GM21786 (cell line): Measurements from ENCODE around the gene SH3GL3.

Source experiments
- ATAC-seq: cut with Tn5 transposase; IDR thresholded peaks from one replicate; pipeline ENCODE4 v1.9.1; 2021; ENCODE audit not compliant: unreplicated experiment

SH3GL3 gene, protein sequence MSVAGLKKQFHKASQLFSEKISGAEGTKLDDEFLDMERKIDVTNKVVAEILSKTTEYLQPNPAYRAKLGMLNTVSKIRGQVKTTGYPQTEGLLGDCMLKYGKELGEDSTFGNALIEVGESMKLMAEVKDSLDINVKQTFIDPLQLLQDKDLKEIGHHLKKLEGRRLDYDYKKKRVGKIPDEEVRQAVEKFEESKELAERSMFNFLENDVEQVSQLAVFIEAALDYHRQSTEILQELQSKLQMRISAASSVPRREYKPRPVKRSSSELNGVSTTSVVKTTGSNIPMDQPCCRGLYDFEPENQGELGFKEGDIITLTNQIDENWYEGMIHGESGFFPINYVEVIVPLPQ

GRCh38 chr15:83446904-83447709 lies at the start of gene SH3GL3:
TSS of gene SH3GL3 (plus strand) at chr15:83447341. CDS start at chr15:83447534, 193 bp downstream.
- no peak for ATAC-seq

- no peak for ATAC-seq
Measured at GRCh38 chr15:83398626-83399025, 48.5 kb upstream of the SH3GL3 start.

DNA sequence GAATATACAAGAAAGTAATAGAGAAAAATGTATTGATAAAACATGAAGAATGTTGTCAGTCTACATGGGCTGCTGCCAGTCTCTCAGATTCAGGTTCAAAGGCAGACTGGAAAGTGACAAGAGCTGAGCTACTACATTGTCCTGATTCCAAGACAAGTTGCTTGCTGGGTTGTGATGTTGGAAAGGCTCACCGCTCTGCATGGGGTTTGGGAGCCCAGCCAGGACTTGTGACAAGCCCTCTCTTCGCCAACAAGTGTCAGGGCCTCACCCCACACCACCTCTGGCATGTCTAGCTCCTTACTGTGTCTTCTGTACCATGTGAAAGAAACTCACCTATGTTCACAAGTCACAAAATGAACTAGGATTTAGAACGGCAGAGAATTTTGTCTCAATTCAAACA lies 43.0 kb upstream of the SH3GL3 start:
- no peak for ATAC-seq

DNA sequence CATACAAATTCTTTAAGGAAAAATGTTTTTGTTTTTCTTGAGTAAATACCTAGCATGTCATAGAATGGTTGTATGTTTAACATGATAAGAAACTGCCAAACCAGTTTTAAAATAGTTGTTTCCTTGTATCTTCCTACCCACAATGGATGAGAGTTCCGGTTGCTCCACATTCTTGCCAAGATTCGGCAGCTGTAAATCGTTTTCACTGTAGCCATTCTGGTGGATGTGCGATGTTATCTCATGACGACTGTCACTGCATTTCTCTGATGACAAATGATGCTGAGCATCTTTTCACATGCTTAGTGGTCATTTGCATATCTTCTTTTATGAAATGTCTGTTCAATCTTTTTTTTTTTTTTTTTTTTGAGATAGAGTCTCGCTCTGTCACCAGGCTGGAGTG lies 36.6 kb upstream of the SH3GL3 start:
- no peak for ATAC-seq

GRCh38 chr15:83413054-83413719 lies 34.0 kb upstream of the SH3GL3 start:
- ATAC-seq: no peak

DNA sequence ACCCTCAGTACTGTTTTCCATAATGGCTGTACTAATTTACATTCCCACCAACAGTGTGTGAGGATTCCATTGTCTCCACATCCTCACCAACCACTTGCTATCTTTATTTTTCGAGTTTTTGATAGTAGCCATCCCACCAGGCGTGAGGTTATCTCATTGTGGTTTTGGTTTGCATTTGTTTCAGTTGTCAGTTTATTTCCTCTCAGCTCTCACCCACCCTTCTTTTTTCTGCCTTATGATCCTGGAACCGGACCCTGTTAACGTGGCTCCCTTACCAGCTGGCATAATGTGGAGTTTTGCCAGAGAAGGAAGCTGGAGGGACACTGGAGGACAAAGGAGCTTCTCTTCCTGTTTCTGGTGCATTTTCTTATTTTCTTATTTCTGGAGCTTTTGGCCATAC lies 25.1 kb upstream of the SH3GL3 start:
- ATAC-seq: no peak

DNA sequence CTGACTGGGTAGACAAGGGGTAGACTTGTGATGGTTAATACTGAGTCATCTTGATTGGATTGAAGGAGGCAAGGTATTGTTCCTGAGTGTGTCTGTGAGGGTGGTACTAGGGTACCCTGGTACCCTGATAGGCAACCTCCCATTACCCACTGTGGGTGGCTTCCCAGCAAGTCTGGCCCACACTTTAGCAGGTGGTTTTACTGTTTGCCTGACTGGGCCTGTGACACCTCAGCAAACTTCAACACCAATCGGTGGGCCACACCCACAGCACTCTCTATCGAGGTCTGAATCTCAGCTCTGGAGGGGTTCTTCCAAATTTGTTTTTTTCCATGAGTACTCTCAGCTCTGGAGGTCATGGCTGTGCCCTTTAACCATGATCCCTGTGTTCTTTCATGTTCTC lies 24.6 kb upstream of the SH3GL3 start:
- no peak for ATAC-seq

DNA sequence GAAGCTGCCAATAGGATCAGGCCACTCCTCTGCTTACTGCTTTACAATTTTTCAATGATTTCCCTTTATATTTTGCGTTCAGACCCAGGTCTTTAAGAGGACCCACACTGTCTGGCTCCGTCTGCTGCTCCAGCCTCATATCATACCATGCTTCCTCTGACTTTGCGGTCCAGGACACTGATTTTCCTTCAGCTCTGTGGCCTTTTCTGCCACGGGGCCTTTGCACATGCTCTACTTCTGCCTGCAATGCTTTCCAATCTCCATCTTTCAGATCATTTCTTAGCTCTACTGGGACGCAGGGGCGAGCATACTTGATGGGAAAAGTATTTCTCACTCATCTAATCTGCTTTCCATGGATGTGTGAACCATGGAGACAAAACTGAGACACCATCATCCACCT lies 23.0 kb upstream of the SH3GL3 start:
- ATAC-seq: no peak

DNA sequence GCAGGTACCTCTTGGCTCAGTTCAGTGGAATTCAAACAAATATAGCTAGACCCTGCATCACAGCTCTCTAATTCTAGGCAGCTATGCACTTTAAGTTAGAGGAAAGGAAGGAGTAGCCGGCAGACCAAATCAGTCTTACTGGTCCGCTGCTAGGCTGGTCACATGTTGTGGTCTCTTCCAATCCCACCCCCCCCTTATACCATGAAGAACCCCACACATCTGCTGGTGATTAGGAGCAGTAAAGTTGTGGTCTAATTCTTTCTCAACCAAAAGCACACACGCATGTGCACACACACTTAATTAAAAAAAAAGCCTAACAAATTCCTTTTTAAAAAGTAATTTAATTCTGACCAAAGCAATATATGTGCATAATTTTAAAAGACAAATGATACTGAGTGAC lies 16.7 kb upstream of the SH3GL3 start:
- no peak for ATAC-seq

GRCh38 chr15:83431521-83431920 lies 15.6 kb upstream of the SH3GL3 start:
- ATAC-seq: no peak

DNA sequence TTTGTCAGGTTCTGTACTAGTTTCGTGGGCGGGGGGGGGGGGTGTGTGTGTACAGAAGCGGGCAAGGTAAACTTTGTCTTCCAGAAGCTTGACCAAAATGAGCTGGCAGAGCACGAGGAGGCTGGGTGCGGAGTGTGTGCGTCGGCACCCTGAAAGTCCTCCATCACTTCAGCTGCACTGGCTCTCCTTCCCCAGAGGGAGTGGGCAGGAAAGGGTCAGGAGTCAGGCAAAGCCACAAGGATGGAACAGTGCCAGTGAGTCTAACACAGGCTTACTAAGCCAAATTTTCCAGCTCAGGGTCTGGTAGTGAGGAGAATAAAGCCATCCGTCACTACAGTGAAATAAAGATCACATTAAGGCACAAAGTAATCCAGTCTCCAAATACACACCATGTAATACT lies 11.9 kb upstream of the SH3GL3 start:
- ATAC-seq: no peak

DNA sequence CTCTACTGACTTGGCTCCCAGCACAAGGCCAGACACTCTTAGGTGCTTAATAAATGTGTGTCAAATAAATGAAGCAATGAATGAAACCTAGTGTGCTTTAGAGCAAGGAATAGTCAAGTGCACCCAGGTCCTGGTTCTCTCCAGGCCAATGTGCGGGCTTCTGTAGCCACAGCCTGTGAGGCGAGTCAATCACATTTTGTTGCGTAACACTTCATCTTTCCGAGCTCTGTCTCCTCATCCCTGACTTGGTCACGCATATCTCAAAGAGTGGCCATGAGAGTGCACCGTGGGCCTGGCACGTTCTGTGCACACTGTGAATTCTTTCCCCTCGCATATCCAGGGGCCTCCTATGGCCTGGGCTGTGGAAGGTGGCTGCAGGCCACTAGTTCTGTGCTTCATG lies 11.4 kb upstream of the SH3GL3 start:
- no peak for ATAC-seq

DNA sequence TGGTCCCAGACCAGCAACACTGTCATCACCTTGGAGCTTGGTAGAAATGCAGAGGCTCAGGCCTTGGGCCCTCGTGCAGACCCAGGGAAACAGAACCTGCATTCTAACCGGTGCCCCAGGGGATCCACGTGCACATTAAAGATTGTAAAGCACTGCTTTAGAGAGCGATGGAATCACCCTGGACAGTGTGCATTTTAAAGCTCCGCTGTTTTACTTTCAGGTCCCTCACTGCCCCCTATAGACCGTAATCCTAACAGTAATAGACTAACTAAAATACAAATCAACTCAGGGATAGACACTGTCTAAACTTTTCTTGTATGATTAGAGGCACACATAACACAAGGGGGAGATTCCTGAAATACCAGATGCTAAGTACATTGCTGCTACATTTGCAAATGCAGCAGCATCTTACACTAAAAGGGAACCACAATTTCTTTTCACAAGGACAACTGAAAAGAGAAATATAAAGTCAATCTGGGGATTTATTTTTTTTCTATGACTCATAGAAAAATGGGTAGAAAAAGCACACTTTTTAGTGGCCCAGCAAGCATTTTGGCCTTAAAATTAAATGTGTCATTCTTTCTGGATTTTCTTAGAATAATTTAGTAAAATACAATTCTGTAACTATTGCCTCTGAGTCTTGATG lies 10.5 kb upstream of the SH3GL3 start:
- ATAC-seq: no peak

- no peak for ATAC-seq
Measured at GRCh38 chr15:83443076-83443847, 3.9 kb upstream of the SH3GL3 start.

DNA sequence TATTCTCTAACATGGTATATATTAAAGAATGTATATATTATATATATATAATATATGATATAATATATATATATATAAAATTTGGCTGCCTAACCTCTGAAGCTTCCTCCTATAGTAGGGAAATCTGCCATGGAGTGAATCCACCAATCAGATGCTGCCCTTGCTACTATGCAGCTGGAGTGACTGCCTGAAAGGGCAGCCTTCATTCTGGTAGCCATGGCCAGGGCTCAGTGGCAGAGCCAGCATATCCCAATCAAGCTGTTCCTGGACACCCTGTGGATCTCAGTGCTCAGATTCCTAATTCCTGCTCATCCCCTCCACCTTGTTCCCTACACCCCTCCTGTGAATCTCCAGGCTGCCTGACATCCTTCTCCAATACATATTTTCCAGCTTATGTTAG lies 2.2 kb upstream of the SH3GL3 start:
- ATAC-seq: no peak

- no peak for ATAC-seq
Measured at GRCh38 chr15:83445643-83446042, 1.5 kb upstream of the SH3GL3 start.

DNA sequence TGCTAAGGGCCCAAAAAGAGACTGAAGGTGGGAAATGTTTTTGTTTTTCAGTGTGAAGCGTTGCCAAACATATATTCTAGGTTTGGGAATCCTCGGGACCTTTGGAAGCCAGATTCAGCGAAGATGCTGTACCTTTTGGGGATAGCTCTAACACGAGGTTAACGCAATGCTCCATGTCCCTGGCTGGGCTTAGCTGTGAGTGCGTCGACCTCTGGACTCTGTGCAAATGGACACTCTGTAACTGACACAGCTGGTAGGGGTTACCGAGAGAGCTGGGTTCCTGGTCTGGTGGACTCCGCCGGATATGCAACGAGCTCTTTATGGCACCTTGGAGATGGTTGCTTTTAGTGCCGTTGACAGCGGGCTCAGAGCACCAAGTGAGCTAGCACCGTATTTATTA lies 724 bp upstream of the SH3GL3 start:
- no peak for ATAC-seq

DNA sequence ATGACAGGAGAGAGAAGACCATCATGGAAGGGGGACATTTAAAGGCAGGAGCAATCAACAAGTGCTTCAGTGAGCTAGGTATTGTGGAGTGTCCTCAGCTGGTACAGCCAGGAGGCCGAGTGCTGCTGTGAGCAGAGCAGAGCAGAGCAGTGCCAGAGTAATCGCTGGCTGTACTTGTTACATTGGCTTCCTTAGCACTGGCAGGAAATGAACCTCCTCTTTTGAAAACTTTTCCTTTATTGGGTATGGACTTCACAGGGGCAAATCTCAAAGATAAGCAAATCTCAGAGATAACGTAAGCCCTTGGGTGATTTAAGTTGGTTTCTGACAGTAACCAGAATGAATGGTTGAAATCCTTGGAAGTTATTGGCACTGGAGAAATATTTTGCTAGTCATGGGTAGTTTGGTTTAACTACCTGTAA lies 2.1 kb downstream of the SH3GL3 start:
- ATAC-seq: no peak

- no peak for ATAC-seq
Measured at GRCh38 chr15:83449937-83450506, 2.9 kb downstream of the SH3GL3 start.

- no peak for ATAC-seq
Measured at GRCh38 chr15:83457149-83457548, 10.0 kb downstream of the SH3GL3 start.
